ENCODE results near the gene FOSL1. TPM values are rescaled to one million over a fixed set of nuclear protein-coding genes. Genes with fewer than 3 reads are reported as not detected.
A peak's percentile ranks its signal among the peaks of the same experiment; 100 is the strongest.

The FOSL1 gene
- total and polyA plus RNA-seq, 2 of the 13 experiments (the other 11 are each of a cell fraction or from before 2014, with no cell fraction given), result 4.0 to 4.1 TPM

DNA sequence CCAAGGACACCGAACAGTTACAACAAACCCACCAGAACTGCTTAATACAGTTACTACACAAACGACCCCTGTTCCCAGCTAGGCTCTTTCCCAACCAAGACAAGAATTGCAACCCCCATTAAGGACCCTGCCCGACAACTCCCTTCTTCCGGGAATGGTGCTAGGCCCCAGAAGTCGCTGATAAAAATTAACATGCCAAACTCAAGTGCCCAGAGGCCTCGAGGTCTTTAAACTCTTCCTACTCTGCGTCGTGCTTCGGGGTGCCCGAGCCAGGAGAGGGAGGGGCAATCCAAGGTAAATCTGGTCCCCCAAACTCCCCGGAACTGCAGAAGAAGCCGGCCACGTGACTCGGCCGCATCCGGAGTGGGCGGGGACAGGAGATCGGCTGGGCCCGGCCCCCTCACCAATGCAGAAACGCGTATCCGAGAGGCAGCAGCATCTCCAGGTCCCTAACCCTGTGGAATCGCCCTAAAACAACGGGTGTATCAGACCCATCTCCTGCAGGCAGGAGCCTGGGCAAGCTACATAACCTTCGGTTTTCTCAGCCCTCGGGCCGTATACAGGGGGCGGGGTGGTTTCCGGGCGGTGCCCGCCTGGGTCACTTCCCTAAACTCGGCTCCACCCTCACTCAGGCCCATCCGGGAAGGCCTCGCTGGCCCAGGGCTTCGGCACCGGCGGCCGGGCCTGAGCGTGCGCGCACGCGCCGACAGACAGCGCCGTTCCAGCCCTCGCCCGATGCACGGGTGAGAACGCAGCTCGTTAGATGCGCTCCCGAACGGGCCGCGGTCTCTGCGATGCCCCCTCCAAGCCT lies 43.3 kb downstream of the FOSL1 start (continued):
- TF ChIP-seq PRDM10 (CRISPR knock-in tag; IDR thresholded peaks at IDR 0.05; ENCODE audit: low read depth) (peak; percentile 24; the same call in 1 of the 2 replicates), ZFYVE20 (CRISPR knock-in tag; IDR thresholded peaks at IDR 0.05; ENCODE audit: borderline replicate concordance, low read depth) (0 out of 2 replicates have a peak, but pooled peaks have one; percentile 66), HMGXB3 (CRISPR knock-in tag; IDR thresholded peaks at IDR 0.05; ENCODE audit: borderline replicate concordance) (peak; percentile 48; the same call in 1 of the 2 replicates), HOXA9 (CRISPR knock-in tag; IDR thresholded peaks at IDR 0.05; ENCODE audit: borderline replicate concordance) (no peak), AKAP8 (CRISPR knock-in tag; IDR thresholded peaks at IDR 0.05) (peak; percentile 90), GZF1 (CRISPR knock-in tag; IDR thresholded peaks at IDR 0.05) (no peak), ERF (CRISPR knock-in tag; IDR thresholded peaks at IDR 0.05) (no peak), ELF1 (CRISPR knock-in tag; IDR thresholded peaks at IDR 0.05) (peak; percentile 79), RFX3 (CRISPR knock-in tag; IDR thresholded peaks at IDR 0.05) (no peak), SIX1 (CRISPR knock-in tag; IDR thresholded peaks at IDR 0.05; ENCODE audit: borderline replicate concordance) (no peak), SP2 (CRISPR knock-in tag; IDR thresholded peaks at IDR 0.05) (no peak), ZNF556 (CRISPR knock-in tag; IDR thresholded peaks at IDR 0.05; ENCODE audit: borderline replicate concordance) (0 out of 2 replicates have a peak, but pooled peaks have one; percentile 50), HMG20B (CRISPR knock-in tag; conservative IDR thresholded peaks at IDR 0.05) (peak; percentile 14; the same call in 1 of the 2 replicates), TGIF2 (CRISPR knock-in tag; IDR thresholded peaks at IDR 0.05) (peak; percentile 25; the same call in 1 of the 2 replicates), ZNF660 (CRISPR knock-in tag; IDR thresholded peaks at IDR 0.05; ENCODE audit: borderline replicate concordance, low read depth) (no peak), ARNTL (CRISPR knock-in tag; IDR thresholded peaks at IDR 0.05) (peak; percentile 70; the same call in 1 of the 2 replicates), DNMT3B (CRISPR knock-in tag; conservative IDR thresholded peaks at IDR 0.05) (peak; percentile 56; the same call in 1 of the 2 replicates), RBM22 (optimal IDR thresholded peaks at IDR 0.05; ENCODE audit: low read length) (peak; percentile 66), NFIC (IDR thresholded peaks at IDR 0.05; ENCODE audit: low read length) (no peak)
- TF ChIP-seq, protein P1, sequence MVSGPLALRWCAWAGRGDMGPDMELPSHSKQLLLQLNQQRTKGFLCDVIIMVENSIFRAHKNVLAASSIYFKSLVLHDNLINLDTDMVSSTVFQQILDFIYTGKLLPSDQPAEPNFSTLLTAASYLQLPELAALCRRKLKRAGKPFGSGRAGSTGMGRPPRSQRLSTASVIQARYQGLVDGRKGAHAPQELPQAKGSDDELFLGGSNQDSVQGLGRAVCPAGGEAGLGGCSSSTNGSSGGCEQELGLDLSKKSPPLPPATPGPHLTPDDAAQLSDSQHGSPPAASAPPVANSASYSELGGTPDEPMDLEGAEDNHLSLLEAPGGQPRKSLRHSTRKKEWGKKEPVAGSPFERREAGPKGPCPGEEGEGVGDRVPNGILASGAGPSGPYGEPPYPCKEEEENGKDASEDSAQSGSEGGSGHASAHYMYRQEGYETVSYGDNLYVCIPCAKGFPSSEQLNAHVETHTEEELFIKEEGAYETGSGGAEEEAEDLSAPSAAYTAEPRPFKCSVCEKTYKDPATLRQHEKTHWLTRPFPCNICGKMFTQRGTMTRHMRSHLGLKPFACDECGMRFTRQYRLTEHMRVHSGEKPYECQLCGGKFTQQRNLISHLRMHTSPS (CRISPR knock-in tag; IDR thresholded peaks at IDR 0.05; ENCODE audit: low read depth), result no peak
